GM12878 (cell line): ENCODE results near the gene KCND3.

Source experiments
- CTCF ChIP-seq, 3 experiments: IDR thresholded peaks in 2 of 3; conservative IDR thresholded peaks in 1 of 3; 2 replicates each; pipeline ENCODE4 v1.5.1; 2011; ENCODE audit warnings: low read depth in 3 of 3, low read length in 3 of 3, mild to moderate bottlenecking in 3 of 3, control low read depth in 2 of 3, moderate library complexity in 2 of 3, inconsistent platforms in 1 of 3, mixed read lengths in 1 of 3; ENCODE audit not compliant: control insufficient read depth in 2 of 3, insufficient read depth in 1 of 3; ENCODE audit errors: extremely low read depth in 1 of 3
- DPF2 ChIP-seq: fragments of 450-650 bp; IDR thresholded peaks from 2 replicates; pipeline ENCODE4 v1.6.1; 2017; ENCODE audit warnings: mild to moderate bottlenecking
- JUND ChIP-seq: IDR thresholded peaks from 2 replicates; pipeline ENCODE4 v1.6.1; 2012; ENCODE audit warnings: low read depth, mild to moderate bottlenecking, low read length, improper control_type of control experiment, moderate library complexity
- PKNOX1 ChIP-seq: fragments of 450-650 bp; IDR thresholded peaks from 2 replicates; pipeline ENCODE4 v1.6.1; 2016; ENCODE audit warnings: mild to moderate bottlenecking

GRCh38 chr1:111743679-111744101, 245.8 kb downstream of the KCND3 start:
- no peak for TF ChIP-seq CTCF (IDR thresholded peaks at IDR 0.05 in 2 of 3, conservative IDR thresholded peaks at IDR 0.05 in 1 of 3; ENCODE audit: control insufficient read depth in 2 of 3, extremely low read depth in 1 of 3, insufficient read depth in 1 of 3, low read depth in 3 of 3, low read length in 3 of 3)
- TF ChIP-seq PKNOX1 = no peak
- no peak for TF ChIP-seq DPF2
- TF ChIP-seq JUND = no peak
